SK-N-SH (cell line): ENCODE data around the gene PDIA4.

ENCODE experiments used
- EP300 ChIP-seq, 2 experiments: IDR thresholded peaks; 2 replicates each; pipeline versions ENCODE4 v1.4.0 to v1.6.1; 2012; ENCODE audit warnings: borderline replicate concordance in 1 of 2, low read depth in 1 of 2, low read length in 1 of 2
- POLR2AphosphoS5 ChIP-seq: IDR thresholded peaks from 2 replicates; pipeline ENCODE4 v1.6.1; 2012; ENCODE audit warnings: low read depth, low read length
- RFX5 ChIP-seq: IDR thresholded peaks from 2 replicates; pipeline ENCODE4 v1.6.1; 2012; ENCODE audit warnings: mild to moderate bottlenecking, improper control_type of control experiment, low read length
- YY1 ChIP-seq: IDR thresholded peaks from 2 replicates; pipeline ENCODE4 v1.4.0; 2012; ENCODE audit warnings: low read depth, mild to moderate bottlenecking
- TF ChIP-seq, protein P1 (sequence below): fragments of 200-600 bp; sonication (generic); IDR thresholded peaks from 2 replicates; pipeline ENCODE4 v1.6.1; 2017; ENCODE audit warnings: antibody characterized with exemption, mild to moderate bottlenecking, moderate library complexity

DNA sequence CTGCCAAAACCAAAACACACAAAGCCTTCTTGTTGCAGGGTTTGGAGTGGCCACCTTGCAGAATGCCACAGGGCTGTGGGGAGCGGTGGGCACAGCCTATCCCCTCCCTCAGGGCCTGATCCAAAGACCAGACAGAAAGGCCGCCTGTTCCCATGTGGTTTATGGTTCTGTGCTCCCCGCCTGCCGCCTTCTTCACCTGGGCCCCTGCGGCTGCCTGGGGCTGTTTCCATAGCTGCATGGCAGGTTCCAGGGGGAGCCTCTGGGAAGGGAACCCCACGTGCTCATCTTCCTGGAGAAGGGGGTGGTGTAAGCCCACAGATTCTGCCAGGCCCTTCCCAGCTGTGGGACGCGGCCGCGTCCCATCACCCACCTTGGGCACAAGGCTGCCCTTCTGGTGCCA, 73.5 kb downstream of the PDIA4 start:
- TF ChIP-seq, protein P1, sequence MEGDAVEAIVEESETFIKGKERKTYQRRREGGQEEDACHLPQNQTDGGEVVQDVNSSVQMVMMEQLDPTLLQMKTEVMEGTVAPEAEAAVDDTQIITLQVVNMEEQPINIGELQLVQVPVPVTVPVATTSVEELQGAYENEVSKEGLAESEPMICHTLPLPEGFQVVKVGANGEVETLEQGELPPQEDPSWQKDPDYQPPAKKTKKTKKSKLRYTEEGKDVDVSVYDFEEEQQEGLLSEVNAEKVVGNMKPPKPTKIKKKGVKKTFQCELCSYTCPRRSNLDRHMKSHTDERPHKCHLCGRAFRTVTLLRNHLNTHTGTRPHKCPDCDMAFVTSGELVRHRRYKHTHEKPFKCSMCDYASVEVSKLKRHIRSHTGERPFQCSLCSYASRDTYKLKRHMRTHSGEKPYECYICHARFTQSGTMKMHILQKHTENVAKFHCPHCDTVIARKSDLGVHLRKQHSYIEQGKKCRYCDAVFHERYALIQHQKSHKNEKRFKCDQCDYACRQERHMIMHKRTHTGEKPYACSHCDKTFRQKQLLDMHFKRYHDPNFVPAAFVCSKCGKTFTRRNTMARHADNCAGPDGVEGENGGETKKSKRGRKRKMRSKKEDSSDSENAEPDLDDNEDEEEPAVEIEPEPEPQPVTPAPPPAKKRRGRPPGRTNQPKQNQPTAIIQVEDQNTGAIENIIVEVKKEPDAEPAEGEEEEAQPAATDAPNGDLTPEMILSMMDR: no peak
- no peak for TF ChIP-seq RFX5
- no peak for TF ChIP-seq YY1
- no peak for TF ChIP-seq POLR2AphosphoS5
- no peak for TF ChIP-seq EP300 (IDR thresholded peaks at IDR 0.05; ENCODE audit: borderline replicate concordance in 1 of 2, low read depth in 1 of 2, low read length in 1 of 2)
